Heart right ventricle (tissue), 16 donors: ENCODE data around the gene SOCS2. TPM values are rescaled to one million over a fixed set of nuclear protein-coding genes. Genes with fewer than 3 reads are reported as not detected.

Source experiments
- ATAC-seq, 8 donors: fragments of 200-7000 bp; cut with Tn5 transposase; one replicate each; pipeline ENCODE4 v1.9.1; 2020; ENCODE audit warnings: mild to moderate bottlenecking in 8 of 8, moderate library complexity in 8 of 8, moderate number of reproducible peaks in 1 of 8
- DNase-seq, 2 donors: peaks; one replicate each; pipeline ENCODE4 v3.0.0-alpha.2; 2020
- H3K27ac ChIP-seq, 10 donors: fragments of 200-600 bp; sonication (generic) in 2 of 10; one replicate each; pipeline versions ENCODE4 v1.5.0 to v1.8.0; 2020 to 2022; ENCODE audit warnings: mild to moderate bottlenecking in 3 of 10
- H3K27me3 ChIP-seq, 7 donors: fragments of 200-600 bp; one replicate each; pipeline ENCODE4 v1.8.0; 2021 to 2022; ENCODE audit warnings: mild to moderate bottlenecking in 2 of 7
- H3K36me3 ChIP-seq, 9 donors: fragments of 200-600 bp; sonication (generic) in 1 of 9; one replicate each; pipeline versions ENCODE4 v1.5.0 to v1.8.0; 2020 to 2022; ENCODE audit warnings: mild to moderate bottlenecking in 2 of 9
- H3K4me1 ChIP-seq, 9 donors: fragments of 200-600 bp; sonication (generic) in 1 of 9; one replicate each; pipeline versions ENCODE4 v1.5.0 to v1.8.0; 2020 to 2022; ENCODE audit warnings: mild to moderate bottlenecking in 4 of 9
- H3K4me3 ChIP-seq, 10 donors: fragments of 200-600 bp; sonication (generic) in 2 of 10; one replicate each; pipeline versions ENCODE4 v1.5.0 to v1.8.0; 2020 to 2022; ENCODE audit warnings: mild to moderate bottlenecking in 7 of 10, moderate library complexity in 2 of 10
- H3K9me3 ChIP-seq, 11 donors: fragments of 200-600 bp in 10 of 11; sonication (generic) in 2 of 11; one replicate each; pipeline versions ENCODE4 v1.5.0 to v1.8.0; 2013 to 2022; ENCODE audit warnings: mild to moderate bottlenecking in 2 of 11, control low read depth in 1 of 11, moderate library complexity in 1 of 11
- WGBS, 2 donors: extraction: QIAGEN DNeasy Blood & Tissue Kit; methylation state at CpG; one replicate each; pipeline ENCODE4 v1.1.7; 2013; ENCODE audit warnings: inconsistent platforms in 1 of 2; 5-methylcytosine and 5-hydroxymethylcytosine counted together
- intact Hi-C, 10 donors: fragments of 100-400 bp; cut with DNase I; formaldehyde crosslinking; loops; one replicate each; pipeline versions ENCODE4 v1.11.1 to v1.14.2; 2022
- polyA plus RNA-seq, 2 donors: library from polyadenylated mRNA; stranded (reverse); fragments of 200-250 nt; gene quantifications; one replicate each; pipeline ENCODE4 v1.2.3, GENCODE V29; 2013
- total RNA-seq, 10 donors: library from RNA; stranded (reverse); fragmentation: NEBNext Ultra II Directional in 3 of 10; extraction: Animal tissue kit (Norgen Biotek cat#: 25700) in 3 of 10; gene quantifications; one replicate each; pipeline versions ENCODE4 v1.2.1 to v1.2.4, GENCODE V29; 2021 to 2023
- TF ChIP-seq, protein P1 (sequence below), 9 donors: fragments of 200-600 bp; sonication (generic) in 2 of 9; IDR thresholded peaks; one replicate each; pipeline versions ENCODE4 v1.5.0 to v1.8.0; 2021 to 2022; ENCODE audit warnings: antibody characterized with exemption in 9 of 9, mild to moderate bottlenecking in 5 of 9, moderate library complexity in 1 of 9
- donor health status: Arrhythmogenic right ventricular cardiomyopathy.
- donor health status: ischemic (EF 13 %, LVEDD 7.1; RV severe dilation, severe dysfunction).
- donor health status: healthy with polysubstance abuse.
- donor health status: DM: no; HTN: yes; CAD: no.
- donor health status: DM: no; HTN: no; CAD: no.
- donor health status: ischemic (EF 25% LVEDD 6.9; RV normal size, moderate dysfunction).
- donor health status: ischemic (EF 25% LVEDD 5.7; RV mildly dilated, moderate dysfunction).
- donor health status: healthy.
- donor health status: DM: yes; HTN: yes; CAD: no.
- donor health status: Ischemic cardiomyopathy.
- donor health status: ischemic (EF 35%, LVEDD 5.7; RV mildly dilated, moderate dysfunction).
- donor health status: nonischemic (EF 11% LVEDD 7.7; RV severe dilation, severe dysfunction).
- donor health status: DM: yes; HTN: yes; CAD: no.
- donor health status: PGD.
- donor health status: ischemic (EF 29% LVEDD 5.4; RV normal size, mild dysfunction).
- donor health status: nonischemic (EF 23%, LVEDD 6.1; RV moderate dilation, normal function).

Gene SOCS2
- total and polyA plus RNA-seq, 12 donors, result 8.6 to 35.1 (median 18.3) TPM

DNA sequence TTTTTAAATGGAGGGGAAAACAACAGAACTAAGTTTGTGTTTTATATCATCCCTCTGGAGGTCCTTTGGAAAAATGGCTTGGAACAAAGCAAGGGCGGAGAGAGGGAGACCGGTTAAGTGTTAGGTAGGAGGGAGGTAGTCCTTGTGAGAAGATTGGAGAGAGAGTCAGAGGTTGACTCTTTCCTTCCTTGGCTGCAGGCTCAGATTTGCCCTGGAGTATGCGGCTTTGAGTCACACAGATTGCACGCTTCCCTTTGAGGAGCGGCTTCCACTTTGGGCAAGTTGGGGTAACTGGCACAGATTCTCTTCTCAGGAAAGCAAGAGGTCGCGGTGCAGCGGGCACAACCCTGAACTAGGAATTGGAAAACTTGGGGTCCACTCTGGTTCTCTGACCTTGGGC lies 9.9 kb downstream of the SOCS2 start:
- H3K9me3 ChIP-seq, result no peaks in the 10 kb centered on the region
- ATAC-seq, result no peak
- WGBS, 2 donors, result 95 to 96% methylated on average over 8 of the region's 8 CpGs
- H3K36me3 ChIP-seq, result peaks cover 0 to 76% (median 0%) of the 10 kb centered on the region in 9 donors
- no peak overlapping the region for H3K27ac ChIP-seq
- no peak overlapping the region for H3K4me3 ChIP-seq
- no peak for DNase-seq
- intact Hi-C loops, result loop anchor here in 1 of 10 donors (5.0 kb wide), 1 partner anchor 150 kb away; no protein-coding TSS in a partner anchor
- peaks cover 0 to 37% (median 27%) of the 10 kb centered on the region in 9 donors for H3K4me1 ChIP-seq
- H3K27me3 ChIP-seq, result no peaks in the 10 kb centered on the region
- TF ChIP-seq, protein P1, sequence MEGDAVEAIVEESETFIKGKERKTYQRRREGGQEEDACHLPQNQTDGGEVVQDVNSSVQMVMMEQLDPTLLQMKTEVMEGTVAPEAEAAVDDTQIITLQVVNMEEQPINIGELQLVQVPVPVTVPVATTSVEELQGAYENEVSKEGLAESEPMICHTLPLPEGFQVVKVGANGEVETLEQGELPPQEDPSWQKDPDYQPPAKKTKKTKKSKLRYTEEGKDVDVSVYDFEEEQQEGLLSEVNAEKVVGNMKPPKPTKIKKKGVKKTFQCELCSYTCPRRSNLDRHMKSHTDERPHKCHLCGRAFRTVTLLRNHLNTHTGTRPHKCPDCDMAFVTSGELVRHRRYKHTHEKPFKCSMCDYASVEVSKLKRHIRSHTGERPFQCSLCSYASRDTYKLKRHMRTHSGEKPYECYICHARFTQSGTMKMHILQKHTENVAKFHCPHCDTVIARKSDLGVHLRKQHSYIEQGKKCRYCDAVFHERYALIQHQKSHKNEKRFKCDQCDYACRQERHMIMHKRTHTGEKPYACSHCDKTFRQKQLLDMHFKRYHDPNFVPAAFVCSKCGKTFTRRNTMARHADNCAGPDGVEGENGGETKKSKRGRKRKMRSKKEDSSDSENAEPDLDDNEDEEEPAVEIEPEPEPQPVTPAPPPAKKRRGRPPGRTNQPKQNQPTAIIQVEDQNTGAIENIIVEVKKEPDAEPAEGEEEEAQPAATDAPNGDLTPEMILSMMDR (IDR thresholded peaks at IDR 0.05), result no peak

- H3K36me3 ChIP-seq, result peaks cover 0 to 73% (median 0%) of the 10 kb centered on the region in 9 donors
- TF ChIP-seq, protein P1 (IDR thresholded peaks at IDR 0.05), result no peak
- WGBS, 2 donors, result 92 to 93% methylated on average over 5 of the region's 5 CpGs
- H3K4me3 ChIP-seq, result no peak overlapping the region
- no peaks in the 10 kb centered on the region for H3K27me3 ChIP-seq
- no peaks in the 10 kb centered on the region for H3K9me3 ChIP-seq
- no peak overlapping the region for H3K27ac ChIP-seq
- DNase-seq, result no peak
- intact Hi-C loops, result loop anchor here in 1 of 10 donors (5.0 kb wide), 1 partner anchor 148 kb away; no protein-coding TSS in a partner anchor
- peaks cover 0 to 23% (median 14%) of the 10 kb centered on the region in 9 donors for H3K4me1 ChIP-seq
- no peak for ATAC-seq
Measured at GRCh38 chr12:93583627-93584392, 11.3 kb downstream of the SOCS2 start.

GRCh38 chr12:93585247-93585646 lies 12.8 kb downstream of the SOCS2 start:
- intact Hi-C loops, result no loop called here
- TF ChIP-seq, protein P1 (IDR thresholded peaks at IDR 0.05), result no peak
- ATAC-seq (no peak), DNase-seq (no peak)
- H3K4me1 ChIP-seq, result peaks cover 0 to 9% (median under 1%) of the 10 kb centered on the region in 9 donors
- no peak overlapping the region for H3K27ac ChIP-seq
- no peaks in the 10 kb centered on the region for H3K9me3 ChIP-seq
- H3K4me3 ChIP-seq, result no peak overlapping the region
- peaks cover 0 to 4% (median 0%) of the 10 kb centered on the region in 7 donors for H3K27me3 ChIP-seq
- 95 to 100% methylated on average over 2 of the region's 2 CpGs for WGBS, 2 donors
- peaks cover 0 to 59% (median 0%) of the 10 kb centered on the region in 9 donors for H3K36me3 ChIP-seq

DNA sequence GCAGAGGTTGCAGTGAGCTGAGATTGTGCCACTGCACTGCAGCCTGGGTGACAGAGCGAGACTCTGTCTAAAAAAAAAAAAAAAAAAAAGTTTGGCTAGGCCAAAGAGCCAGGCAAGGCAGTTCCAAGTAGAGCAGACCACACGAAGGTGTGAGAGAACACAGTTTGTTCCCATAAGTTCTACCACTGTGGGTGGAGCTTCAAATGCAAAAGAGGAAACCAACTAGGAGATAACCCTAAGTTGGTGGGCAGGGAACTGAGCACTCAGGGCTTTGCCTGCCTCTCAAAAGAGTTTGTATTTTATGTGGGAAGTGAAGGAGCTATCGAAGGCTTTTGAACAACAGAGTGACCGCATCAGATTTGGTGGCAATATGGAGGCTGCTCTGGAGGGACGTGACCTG lies 15.1 kb downstream of the SOCS2 start:
- TF ChIP-seq, protein P1 (IDR thresholded peaks at IDR 0.05), result no peak
- DNase-seq (no peak), ATAC-seq (no peak)
- Histone ChIP-seq H3K27me3 (peaks cover 0 to 12% (median 0%) of the 10 kb centered on the region in 7 donors), H3K9me3 (no peaks in the 10 kb centered on the region), H3K4me3 (no peak overlapping the region), H3K4me1 (peaks cover 0 to 24% (median 10%) of the 10 kb centered on the region in 9 donors), H3K36me3 (peaks cover 0 to 42% (median 0%) of the 10 kb centered on the region in 9 donors), H3K27ac (no peak overlapping the region)
- intact Hi-C loops, result no loop called here
- 80% methylated on average over 5 of the region's 5 CpGs for WGBS, 2 donors
